Spleen (tissue), 7 donors: ENCODE data around the gene HOXA10.
A peak's percentile ranks its signal among the peaks of the same experiment; 100 is the strongest.

ENCODE experiments used
- CTCF ChIP-seq, 11 experiments: fragments of 200-600 bp in 7 of 11; fragments of 450-650 bp in 4 of 11; sonication (generic) in 4 of 11; IDR thresholded peaks in 8 of 11; conservative IDR thresholded peaks in 3 of 11; 1 replicate in 7 of 11; 2 replicates in 4 of 11; pipeline versions ENCODE4 v1.4.0 to v1.8.0; 2016 to 2021; ENCODE audit warnings: antibody characterized with exemption in 11 of 11, inconsistent platforms in 4 of 11, mild to moderate bottlenecking in 1 of 11
- POLR2A ChIP-seq, 3 donors: fragments of 450-650 bp; IDR thresholded peaks; one replicate each; pipeline ENCODE4 v1.5.1; 2017; ENCODE audit warnings: antibody characterized with exemption in 3 of 3, mild to moderate bottlenecking in 1 of 3
- POLR2AphosphoS5 ChIP-seq, 3 donors: sonication (generic); formaldehyde crosslinking; IDR thresholded peaks; one replicate each; pipeline ENCODE4 v1.5.1; 2017; ENCODE audit warnings: antibody characterized with exemption in 3 of 3
- donor health status: DM: no; HTN: no; CAD: no; lungs with moderate emphysema.
- donor health status: DM: no; HTN: no; CAD: no.
- donor health status: DM: no; HTN: no; CAD: no.

GRCh38 chr7:27155816-27156507, 18.2 kb downstream of the HOXA10 start:
- TF ChIP-seq POLR2A (IDR thresholded peaks at IDR 0.05), result no peak
- peak in 2 of 3 donors; percentile 62 to 67 for TF ChIP-seq POLR2AphosphoS5 (IDR thresholded peaks at IDR 0.05)
- TF ChIP-seq CTCF (IDR thresholded peaks at IDR 0.05 in 8 of 11, conservative IDR thresholded peaks at IDR 0.05 in 3 of 11), result no peak
